ENCODE results near the gene STK38.
"Not testable (repeated sequence)": the region's sequence is repeated elsewhere in the genome, so short reads cannot be mapped to it uniquely, and the experiment has no call there.

STK38 gene

GRCh38 chr6:36546920-36547645, at the start of gene STK38:
STK38 (minus strand) TSS chr6:36547479; CDS start chr6:36540202, 7,277 bp downstream.
- Histone ChIP-seq H3K27ac (ENCODE audit: low read length) (peak within 1 kb of the TSS; percentile 79), H3K4me3 (ENCODE audit: low read length) (peak within 1 kb of the TSS; percentile 95), H3K36me3 (ENCODE audit: control insufficient read depth, low read depth, low read length) (no peaks in the 10 kb centered on the region), H3K27me3 (ENCODE audit: control insufficient read depth, insufficient read depth, low read length) (no peaks in the 10 kb centered on the region), H3K4me1 (ENCODE audit: control insufficient read depth, low read depth, low read length) (peaks cover 14% of the 10 kb centered on the region), H3K9me3 (ENCODE audit: control insufficient read depth, low read depth, low read length) (no peaks in the 10 kb centered on the region), H3K9ac (ENCODE audit: low read length) (peak within 1 kb of the TSS; percentile 88)

- peaks cover 9% of the 10 kb centered on the region for H3K4me1 ChIP-seq (ENCODE audit: control insufficient read depth, low read depth, low read length)
- H3K4me3 ChIP-seq (ENCODE audit: low read length), result peak overlapping the region; percentile 99
- no peaks in the 10 kb centered on the region for H3K27me3 ChIP-seq (ENCODE audit: control insufficient read depth, insufficient read depth, low read length)
- no peaks in the 10 kb centered on the region for H3K9me3 ChIP-seq (ENCODE audit: control insufficient read depth, low read depth, low read length)
- no peak overlapping the region for H3K27ac ChIP-seq (ENCODE audit: low read length)
- peak overlapping the region; percentile 100 for H3K9ac ChIP-seq (ENCODE audit: low read length)
- peaks cover 63% of the 10 kb centered on the region for H3K36me3 ChIP-seq (ENCODE audit: control insufficient read depth, low read depth, low read length)
Measured at GRCh38 chr6:36596356-36596755, 49.1 kb upstream of the STK38 start.

- Histone ChIP-seq H3K9me3 (ENCODE audit: control insufficient read depth, low read depth, low read length) (no peaks in the 10 kb centered on the region), H3K4me1 (ENCODE audit: control insufficient read depth, low read depth, low read length) (peaks cover 9% of the 10 kb centered on the region), H3K27ac (ENCODE audit: low read length) (peak overlapping the region; percentile 96), H3K27me3 (ENCODE audit: control insufficient read depth, insufficient read depth, low read length) (no peaks in the 10 kb centered on the region), H3K9ac (ENCODE audit: low read length) (peak overlapping the region; percentile 100), H3K4me3 (ENCODE audit: low read length) (peak overlapping the region; percentile 99), H3K36me3 (ENCODE audit: control insufficient read depth, low read depth, low read length) (peaks cover 49% of the 10 kb centered on the region)
Measured at GRCh38 chr6:36594816-36595643, 47.8 kb upstream of the STK38 start.

GRCh38 chr6:36594029-36594815, 46.9 kb upstream of the STK38 start, which contains the start of gene SRSF3:
SRSF3 (plus strand) TSS chr6:36594362; CDS start chr6:36596763, 2,401 bp downstream.
- no peaks in the 10 kb centered on the region for H3K27me3 ChIP-seq (ENCODE audit: control insufficient read depth, insufficient read depth, low read length)
- H3K9ac ChIP-seq (ENCODE audit: low read length), result peak within 1 kb of the TSS; percentile 100
- peaks cover 41% of the 10 kb centered on the region for H3K36me3 ChIP-seq (ENCODE audit: control insufficient read depth, low read depth, low read length)
- no peaks in the 10 kb centered on the region for H3K9me3 ChIP-seq (ENCODE audit: control insufficient read depth, low read depth, low read length)
- H3K4me1 ChIP-seq (ENCODE audit: control insufficient read depth, low read depth, low read length), result peaks cover 9% of the 10 kb centered on the region
- peak within 1 kb of the TSS; percentile 98 for H3K27ac ChIP-seq (ENCODE audit: low read length)
- H3K4me3 ChIP-seq (ENCODE audit: low read length), result peak within 1 kb of the TSS; percentile 99

- peak overlapping the region; percentile 99 for H3K4me3 ChIP-seq (ENCODE audit: low read length)
- peak overlapping the region; percentile 100 for H3K9ac ChIP-seq (ENCODE audit: low read length)
- peaks cover 7% of the 10 kb centered on the region for H3K4me1 ChIP-seq (ENCODE audit: control insufficient read depth, low read depth, low read length)
- H3K27ac ChIP-seq (ENCODE audit: low read length), result peak overlapping the region; percentile 98
- H3K36me3 ChIP-seq (ENCODE audit: control insufficient read depth, low read depth, low read length), result peaks cover 35% of the 10 kb centered on the region
- H3K9me3 ChIP-seq (ENCODE audit: control insufficient read depth, low read depth, low read length), result no peaks in the 10 kb centered on the region
- H3K27me3 ChIP-seq (ENCODE audit: control insufficient read depth, insufficient read depth, low read length), result no peaks in the 10 kb centered on the region
Measured at GRCh38 chr6:36593569-36594028, 46.3 kb upstream of the STK38 start.

- no peaks in the 10 kb centered on the region for H3K9me3 ChIP-seq (ENCODE audit: control insufficient read depth, low read depth, low read length)
- no peaks in the 10 kb centered on the region for H3K27me3 ChIP-seq (ENCODE audit: control insufficient read depth, insufficient read depth, low read length)
- H3K4me3 ChIP-seq (ENCODE audit: low read length), result no peak overlapping the region
- peaks cover 21% of the 10 kb centered on the region for H3K36me3 ChIP-seq (ENCODE audit: control insufficient read depth, low read depth, low read length)
- H3K27ac ChIP-seq (ENCODE audit: low read length), result no peak overlapping the region
- peaks cover 4% of the 10 kb centered on the region for H3K4me1 ChIP-seq (ENCODE audit: control insufficient read depth, low read depth, low read length)
- no peak overlapping the region for H3K9ac ChIP-seq (ENCODE audit: low read length)
Measured at GRCh38 chr6:36592221-36592655, 45.0 kb upstream of the STK38 start.

- H3K4me3 ChIP-seq (ENCODE audit: low read length), result no peak overlapping the region
- H3K27me3 ChIP-seq (ENCODE audit: control insufficient read depth, insufficient read depth, low read length), result no peaks in the 10 kb centered on the region
- H3K9ac ChIP-seq (ENCODE audit: low read length), result no peak overlapping the region
- H3K9me3 ChIP-seq (ENCODE audit: control insufficient read depth, low read depth, low read length), result no peaks in the 10 kb centered on the region
- peaks cover 4% of the 10 kb centered on the region for H3K4me1 ChIP-seq (ENCODE audit: control insufficient read depth, low read depth, low read length)
- H3K36me3 ChIP-seq (ENCODE audit: control insufficient read depth, low read depth, low read length), result peaks cover 3% of the 10 kb centered on the region
- H3K27ac ChIP-seq (ENCODE audit: low read length), result no peak overlapping the region
Measured at GRCh38 chr6:36590237-36590636, 43.0 kb upstream of the STK38 start.

GRCh38 chr6:36589025-36589400, 41.7 kb upstream of the STK38 start:
- not testable (repeated sequence) for H3K9me3 ChIP-seq (ENCODE audit: control insufficient read depth, low read depth, low read length); H3K9ac ChIP-seq (ENCODE audit: low read length); H3K4me1 ChIP-seq (ENCODE audit: control insufficient read depth, low read depth, low read length); H3K36me3 ChIP-seq (ENCODE audit: control insufficient read depth, low read depth, low read length); H3K4me3 ChIP-seq (ENCODE audit: low read length); H3K27me3 ChIP-seq (ENCODE audit: control insufficient read depth, insufficient read depth, low read length); H3K27ac ChIP-seq (ENCODE audit: low read length)

GRCh38 chr6:36586606-36587005, 39.3 kb upstream of the STK38 start:
- H3K27me3 ChIP-seq (ENCODE audit: control insufficient read depth, insufficient read depth, low read length), result no peaks in the 10 kb centered on the region
- H3K9ac ChIP-seq (ENCODE audit: low read length), result no peak overlapping the region
- H3K4me1 ChIP-seq (ENCODE audit: control insufficient read depth, low read depth, low read length), result no peaks in the 10 kb centered on the region
- H3K36me3 ChIP-seq (ENCODE audit: control insufficient read depth, low read depth, low read length), result no peaks in the 10 kb centered on the region
- no peaks in the 10 kb centered on the region for H3K9me3 ChIP-seq (ENCODE audit: control insufficient read depth, low read depth, low read length)
- no peak overlapping the region for H3K4me3 ChIP-seq (ENCODE audit: low read length)
- no peak overlapping the region for H3K27ac ChIP-seq (ENCODE audit: low read length)

GRCh38 chr6:36581716-36582115, 34.4 kb upstream of the STK38 start:
- H3K27ac ChIP-seq (ENCODE audit: low read length), result no peak overlapping the region
- H3K27me3 ChIP-seq (ENCODE audit: control insufficient read depth, insufficient read depth, low read length), result no peaks in the 10 kb centered on the region
- no peaks in the 10 kb centered on the region for H3K36me3 ChIP-seq (ENCODE audit: control insufficient read depth, low read depth, low read length)
- H3K4me1 ChIP-seq (ENCODE audit: control insufficient read depth, low read depth, low read length), result no peaks in the 10 kb centered on the region
- no peaks in the 10 kb centered on the region for H3K9me3 ChIP-seq (ENCODE audit: control insufficient read depth, low read depth, low read length)
- H3K9ac ChIP-seq (ENCODE audit: low read length), result no peak overlapping the region
- no peak overlapping the region for H3K4me3 ChIP-seq (ENCODE audit: low read length)

GRCh38 chr6:36580184-36580526, 32.9 kb upstream of the STK38 start:
- Histone ChIP-seq H3K9me3 (ENCODE audit: control insufficient read depth, low read depth, low read length) (no peaks in the 10 kb centered on the region), H3K36me3 (ENCODE audit: control insufficient read depth, low read depth, low read length) (no peaks in the 10 kb centered on the region), H3K4me3 (ENCODE audit: low read length) (no peak overlapping the region), H3K4me1 (ENCODE audit: control insufficient read depth, low read depth, low read length) (no peaks in the 10 kb centered on the region), H3K9ac (ENCODE audit: low read length) (no peak overlapping the region), H3K27ac (ENCODE audit: low read length) (no peak overlapping the region), H3K27me3 (ENCODE audit: control insufficient read depth, insufficient read depth, low read length) (no peaks in the 10 kb centered on the region)
